H1 (cell line): ENCODE data around the gene C1orf174. TPM values are rescaled to one million over a fixed set of nuclear protein-coding genes. Genes with fewer than 3 reads are reported as not detected.

Experiments used
- BRCA1 ChIP-seq: IDR thresholded peaks from 2 replicates; pipeline ENCODE4 v1.6.1; 2012; ENCODE audit warnings: low read depth, low read length, improper control_type of control experiment
- polyA plus RNA-seq, 7 experiments: library from polyadenylated mRNA; depleted of rRNA in 3 of 7; stranded (reverse) in 5 of 7; unstranded in 2 of 7; fragments of >200 nt in 5 of 7; fragments of 200-250 nt in 2 of 7; gene quantifications; 1 replicate in 5 of 7; 2 replicates in 1 of 7; 4 replicates in 1 of 7; pipeline versions ENCODE4 v1.2.1 to v1.2.3, GENCODE V29; 2011 to 2013; ENCODE audit warnings: missing spikeins in 2 of 7, mixed read lengths in 2 of 7
- total RNA-seq: library from RNA; stranded (reverse); fragmentation: NEBNext Ultra II Directional; extraction: Animal tissue kit (Norgen Biotek cat#: 25700); gene quantifications from 2 replicates; pipeline ENCODE4 v1.2.1, GENCODE V29; 2021
- TF ChIP-seq, protein P1 (sequence below): IDR thresholded peaks from 2 replicates; pipeline ENCODE4 v1.6.1; 2011; ENCODE audit warnings: low read depth, mild to moderate bottlenecking, low read length; ENCODE audit not compliant: insufficient read depth

The C1orf174 gene
- total and polyA plus RNA-seq, 2 of the 8 experiments (the other 6 are each of a cell fraction or from before 2014, with no cell fraction given): 28.4 to 32.4 TPM

DNA sequence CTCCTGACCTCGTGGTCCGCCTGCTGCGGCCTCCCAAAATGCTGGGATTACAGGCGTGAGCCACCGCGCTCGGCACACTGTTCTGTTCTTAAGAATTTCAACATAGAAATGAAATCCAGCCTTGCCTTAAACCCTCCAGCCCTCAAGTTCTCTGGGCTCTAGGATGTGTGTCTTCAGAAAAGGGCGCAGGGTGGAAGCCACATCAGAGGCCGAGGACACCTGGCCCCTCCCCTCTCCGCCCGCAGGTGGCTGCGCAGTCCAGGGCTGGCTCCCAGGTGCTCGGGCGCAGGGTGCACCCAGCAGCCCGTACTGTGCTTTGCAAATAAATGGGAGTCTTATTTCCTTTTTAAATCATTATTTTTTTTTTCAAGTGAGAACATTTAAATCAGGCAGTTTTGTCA is 2.0 kb upstream of the C1orf174 start (continued):
- TF ChIP-seq, protein P1, sequence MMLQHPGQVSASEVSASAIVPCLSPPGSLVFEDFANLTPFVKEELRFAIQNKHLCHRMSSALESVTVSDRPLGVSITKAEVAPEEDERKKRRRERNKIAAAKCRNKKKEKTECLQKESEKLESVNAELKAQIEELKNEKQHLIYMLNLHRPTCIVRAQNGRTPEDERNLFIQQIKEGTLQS: no peak
- no peak for TF ChIP-seq BRCA1
